ES-I3 (cell line): ENCODE measurements around the gene PPID.
"Not testable (repeated sequence)": the region's sequence is repeated elsewhere in the genome, so short reads cannot be mapped to it uniquely, and the experiment has no call there.

Experiments used
- H3K36me3 ChIP-seq: 2 replicates; pipeline ENCODE4 v1.6.1; 2013; ENCODE audit warnings: mild to moderate bottlenecking, low read length, control low read depth, moderate library complexity; ENCODE audit not compliant: insufficient read depth
- H3K4me1 ChIP-seq: 2 replicates; pipeline ENCODE4 v1.6.1; 2013; ENCODE audit warnings: mild to moderate bottlenecking, control low read depth, low read length; ENCODE audit not compliant: insufficient read depth
- H3K9ac ChIP-seq: 2 replicates; pipeline ENCODE4 v1.6.1; 2013; ENCODE audit warnings: low read depth, mild to moderate bottlenecking, low read length, moderate library complexity
- H3K9me3 ChIP-seq: 2 replicates; pipeline ENCODE4 v1.6.1; 2013; ENCODE audit warnings: mild to moderate bottlenecking, low read length, moderate library complexity; ENCODE audit not compliant: control insufficient read depth, insufficient read depth

PPID gene

GRCh38 chr4:158667651-158668198, 55.5 kb downstream of the PPID start:
- H3K4me1 ChIP-seq, result peaks cover 4% of the 10 kb centered on the region; the same call in 1 of the 2 replicates
- H3K9ac ChIP-seq, result no peak overlapping the region
- no peaks in the 10 kb centered on the region for H3K36me3 ChIP-seq
- no peaks in the 10 kb centered on the region for H3K9me3 ChIP-seq

- H3K9me3 ChIP-seq, result no peaks in the 10 kb centered on the region
- H3K36me3 ChIP-seq, result no peaks in the 10 kb centered on the region
- no peak overlapping the region for H3K9ac ChIP-seq
- H3K4me1 ChIP-seq, result peaks cover 4% of the 10 kb centered on the region; the same call in 1 of the 2 replicates
Measured at GRCh38 chr4:158666892-158667291, 56.3 kb downstream of the PPID start.

- Histone ChIP-seq H3K9me3 (no peaks in the 10 kb centered on the region), H3K36me3 (no peaks in the 10 kb centered on the region), H3K4me1 (no peaks in the 10 kb centered on the region), H3K9ac (no peak overlapping the region)
Measured at GRCh38 chr4:158664806-158665205, 58.4 kb downstream of the PPID start.

GRCh38 chr4:158663707-158664625, 59.2 kb downstream of the PPID start:
- not testable (repeated sequence) for H3K36me3 ChIP-seq, H3K9me3 ChIP-seq, H3K4me1 ChIP-seq, H3K9ac ChIP-seq

- not testable (repeated sequence) for H3K4me1 ChIP-seq, H3K36me3 ChIP-seq, H3K9me3 ChIP-seq, H3K9ac ChIP-seq
Measured at GRCh38 chr4:158663255-158663654, 59.9 kb downstream of the PPID start.
